GM21381 (cell line): ENCODE results near the gene MVK.

ENCODE experiments used
- ATAC-seq: cut with Tn5 transposase; IDR thresholded peaks from one replicate; pipeline ENCODE4 v1.9.1; 2021; ENCODE audit warnings: mild to moderate bottlenecking, moderate library complexity; ENCODE audit not compliant: unreplicated experiment

Gene MVK

GRCh38 chr12:109544955-109545531, 28.6 kb upstream of the MVK start:
- ATAC-seq, result no peak

GRCh38 chr12:109545826-109546225, 27.8 kb upstream of the MVK start:
- ATAC-seq, result no peak

GRCh38 chr12:109547286-109547685, 26.3 kb upstream of the MVK start:
- no peak for ATAC-seq

DNA sequence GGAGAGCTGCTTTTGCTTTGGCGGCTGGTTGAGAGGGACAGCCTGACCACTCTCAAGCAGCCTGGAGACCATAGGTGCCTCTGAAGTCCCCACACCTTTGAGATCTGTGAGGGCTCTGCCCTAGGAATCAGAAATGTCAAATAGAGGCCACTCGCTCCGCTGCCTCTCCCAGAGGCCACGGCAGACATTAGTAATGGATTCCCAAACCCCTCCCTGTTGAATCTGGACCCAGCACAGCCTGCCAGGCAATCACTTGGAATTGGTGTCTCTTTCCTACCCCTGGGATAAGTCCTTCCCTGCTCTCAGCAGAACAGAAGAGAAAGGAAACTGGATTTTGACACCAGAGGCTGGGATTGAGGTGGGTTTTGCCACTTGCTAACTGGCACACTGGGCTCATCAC, 25.3 kb upstream of the MVK start:
- ATAC-seq, result no peak

DNA sequence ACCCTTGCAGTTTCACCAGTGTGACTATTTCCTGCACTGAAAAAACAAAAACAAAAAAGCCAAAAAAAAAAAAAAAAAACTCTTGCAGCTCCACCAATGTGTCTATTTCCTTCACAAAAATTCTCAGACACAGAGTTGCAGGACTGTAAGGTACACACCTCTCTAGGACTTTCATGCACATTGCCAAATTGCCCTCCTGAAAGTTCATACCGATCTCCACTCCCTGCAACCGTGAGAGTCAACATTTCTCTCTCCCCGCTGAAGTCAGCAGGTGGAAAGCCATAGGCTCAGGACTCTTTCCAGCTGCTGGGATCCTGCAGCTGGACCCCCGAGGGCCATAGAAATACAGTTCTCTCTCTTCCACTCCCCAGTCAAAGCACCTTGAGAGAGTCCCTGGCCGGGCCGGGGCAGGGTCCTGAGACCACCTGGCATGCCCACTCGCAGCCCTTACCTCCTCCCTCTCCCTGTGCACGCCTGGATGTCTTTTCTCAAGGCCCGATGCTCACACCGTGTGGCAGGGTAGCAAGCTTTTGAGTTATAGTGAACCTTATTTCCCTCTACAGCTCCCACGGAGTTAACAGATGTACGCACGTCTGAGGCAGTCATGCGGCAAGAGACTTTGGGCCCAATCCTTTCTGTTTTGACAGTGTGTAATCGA, 23.9 kb upstream of the MVK start:
- ATAC-seq, result no peak

DNA sequence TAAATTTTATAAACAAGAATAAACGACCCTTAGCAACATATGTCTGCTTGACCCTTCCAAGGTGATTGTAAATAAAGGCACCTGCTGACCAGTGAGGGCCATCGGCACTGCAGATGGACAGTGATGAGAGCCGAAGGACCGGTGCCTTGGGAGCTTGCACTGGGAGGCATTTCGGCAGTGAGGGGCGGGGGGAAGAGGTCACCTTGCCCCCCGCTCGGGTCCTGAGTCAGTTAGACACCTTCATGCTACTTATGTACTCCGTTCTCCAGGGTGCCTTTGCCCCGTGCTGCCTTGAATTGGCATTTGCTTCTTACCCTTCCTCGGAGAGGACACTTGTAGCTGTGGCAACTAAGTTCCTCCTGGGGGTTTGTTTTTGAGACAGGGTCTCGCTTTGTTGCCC, 23.3 kb upstream of the MVK start:
- no peak for ATAC-seq

DNA sequence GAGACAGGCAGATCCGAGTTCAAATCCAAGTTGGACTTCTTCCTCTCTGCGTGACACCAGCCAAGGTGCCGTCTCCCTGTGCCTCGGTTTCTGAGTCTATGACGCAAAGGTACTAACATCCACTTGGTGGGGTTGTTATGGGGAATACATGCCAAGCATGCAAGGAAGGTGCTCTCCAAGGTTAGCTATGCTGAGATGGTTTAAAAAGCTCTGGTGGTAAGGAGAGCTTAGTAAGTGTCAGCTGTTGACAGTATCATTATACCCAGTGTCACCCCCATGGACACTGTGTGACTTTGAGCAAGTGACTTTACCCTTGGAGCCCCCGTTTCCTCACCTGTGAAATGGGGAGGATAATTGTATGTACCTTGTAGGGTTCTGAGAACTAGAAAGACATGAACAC, 22.5 kb upstream of the MVK start:
- no peak for ATAC-seq

DNA sequence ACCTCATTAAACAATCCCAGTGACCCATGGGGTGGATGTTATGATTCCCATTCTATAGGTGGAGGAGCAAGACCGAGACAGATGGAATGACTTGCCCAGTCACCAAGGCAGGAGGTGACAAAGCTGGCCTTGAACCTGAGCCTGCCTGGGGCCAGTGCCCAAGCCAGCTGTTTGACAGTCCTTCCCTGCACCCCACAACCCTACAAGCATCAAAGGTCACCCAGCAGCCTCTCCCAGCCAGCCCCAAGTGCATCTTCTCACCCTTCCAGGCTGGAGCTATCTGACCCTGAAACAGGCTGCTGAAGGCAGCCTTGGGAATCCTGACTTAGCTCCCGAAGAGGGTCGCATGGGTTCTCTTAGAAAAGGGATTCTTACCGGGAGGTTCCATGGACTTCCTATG, 20.6 kb upstream of the MVK start:
- no peak for ATAC-seq

GRCh38 chr12:109553483-109553882, 20.1 kb upstream of the MVK start:
- no peak for ATAC-seq

DNA sequence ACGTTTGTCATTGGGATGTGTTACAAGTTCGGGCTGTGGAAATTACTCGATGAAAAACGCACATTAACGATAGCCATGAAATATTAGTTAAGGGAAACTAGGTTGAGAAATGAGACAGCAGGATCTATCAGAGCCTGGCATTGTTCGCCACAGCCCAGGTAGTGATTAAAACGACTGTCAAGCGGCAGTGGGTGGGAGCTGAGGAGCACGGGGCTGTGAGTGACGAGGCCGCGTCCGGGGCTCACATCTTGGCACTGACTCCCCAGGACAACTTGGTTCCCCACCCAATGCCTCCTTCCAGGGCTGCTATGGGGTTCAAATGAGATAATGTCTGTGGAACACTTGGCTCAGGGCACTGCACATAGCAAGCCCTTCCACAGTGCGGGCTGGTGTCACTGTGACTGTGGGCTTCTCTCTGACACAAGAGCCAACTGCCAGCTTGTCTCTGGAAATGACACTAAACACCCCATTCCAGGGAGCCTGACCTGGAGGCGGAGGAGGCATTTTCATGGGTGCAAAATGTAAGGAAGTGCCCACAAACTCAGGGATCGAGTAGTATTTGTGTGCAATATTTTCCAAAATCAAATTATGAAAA, 19.6 kb upstream of the MVK start:
- ATAC-seq, result no peak

DNA sequence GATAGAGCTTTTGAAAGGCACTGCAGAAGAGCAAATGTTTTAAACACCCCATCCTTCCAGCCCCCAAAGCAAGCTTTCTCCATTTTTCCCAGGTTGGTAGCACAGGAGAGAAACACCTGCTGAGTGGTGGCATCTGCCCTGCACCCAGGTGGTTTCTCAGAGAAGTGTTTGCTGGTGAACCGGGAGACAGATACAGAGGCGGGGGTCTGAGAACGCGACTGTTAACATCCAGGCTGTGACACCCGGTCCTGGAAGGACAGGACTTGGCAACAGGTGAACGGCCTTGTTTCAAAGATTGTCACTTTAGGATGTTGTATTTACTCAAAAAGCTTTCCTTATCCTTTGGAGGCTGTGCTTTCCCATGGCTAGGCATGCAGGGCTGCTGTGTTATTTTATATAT, 18.8 kb upstream of the MVK start:
- no peak for ATAC-seq

DNA sequence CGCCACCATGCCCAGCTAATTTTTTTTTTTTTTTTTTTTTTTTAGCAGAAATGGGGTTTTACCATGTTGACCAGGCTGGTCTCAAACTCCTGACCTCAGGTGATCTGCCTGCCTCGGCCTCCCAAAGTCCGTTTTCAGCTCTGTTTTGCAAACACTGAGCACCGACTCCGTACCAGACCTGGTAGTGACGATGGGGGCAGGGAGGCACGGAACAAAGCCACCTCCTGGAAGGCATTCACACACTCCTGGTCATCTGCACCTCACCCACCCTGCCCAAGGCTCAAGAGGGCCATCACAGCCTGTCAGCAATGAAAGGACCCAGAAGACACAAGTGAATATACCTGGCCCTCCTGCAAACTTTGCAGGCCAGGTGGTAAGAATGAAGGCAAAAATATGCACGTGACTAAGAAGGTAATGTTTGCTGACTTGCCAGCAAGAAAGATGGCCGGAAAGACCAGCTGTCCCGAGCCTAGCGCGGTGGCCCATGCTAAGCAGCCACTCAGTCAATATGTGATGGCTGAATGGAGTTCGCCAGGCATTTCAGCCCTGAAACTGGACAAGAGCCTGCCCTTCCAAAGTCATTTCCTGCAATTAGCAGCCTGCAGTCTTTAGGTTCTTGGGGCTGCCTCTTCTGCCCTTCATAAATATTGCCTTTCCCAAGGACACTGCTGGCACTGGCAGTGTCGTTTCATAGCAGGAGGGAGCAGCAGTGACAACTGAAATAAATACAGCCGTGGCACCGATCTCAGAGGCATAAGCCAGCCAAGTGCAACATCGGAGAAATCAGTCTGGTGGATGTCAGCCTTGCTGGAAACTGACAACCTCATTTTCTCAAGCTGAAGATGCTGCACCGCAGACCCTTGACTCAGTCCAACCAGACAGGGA, 17.9 kb upstream of the MVK start:
- ATAC-seq, result no peak

GRCh38 chr12:109557200-109557599, 16.4 kb upstream of the MVK start:
- ATAC-seq, result no peak

DNA sequence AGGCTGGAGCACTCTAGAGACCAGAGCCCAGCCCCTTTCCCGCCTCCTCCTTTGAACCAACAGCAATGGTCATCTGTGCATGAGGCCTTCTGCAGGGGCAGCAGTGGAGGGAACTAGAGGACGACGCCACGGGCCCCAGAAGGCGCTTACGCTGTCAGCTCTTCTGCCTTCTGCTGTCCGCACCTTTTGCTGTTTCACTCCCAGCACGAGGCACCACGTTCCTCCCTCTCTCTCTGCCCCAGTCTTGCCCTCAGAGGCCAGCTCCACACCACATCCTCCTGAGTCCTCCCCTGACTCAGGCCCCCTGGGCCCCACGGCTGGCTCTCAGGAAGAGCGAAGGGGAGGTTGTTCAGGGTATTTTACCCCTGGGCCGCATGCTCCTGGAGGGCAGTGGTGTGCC, 15.8 kb upstream of the MVK start:
- no peak for ATAC-seq

GRCh38 chr12:109558374-109559199, 15.0 kb upstream of the MVK start:
- no peak for ATAC-seq

DNA sequence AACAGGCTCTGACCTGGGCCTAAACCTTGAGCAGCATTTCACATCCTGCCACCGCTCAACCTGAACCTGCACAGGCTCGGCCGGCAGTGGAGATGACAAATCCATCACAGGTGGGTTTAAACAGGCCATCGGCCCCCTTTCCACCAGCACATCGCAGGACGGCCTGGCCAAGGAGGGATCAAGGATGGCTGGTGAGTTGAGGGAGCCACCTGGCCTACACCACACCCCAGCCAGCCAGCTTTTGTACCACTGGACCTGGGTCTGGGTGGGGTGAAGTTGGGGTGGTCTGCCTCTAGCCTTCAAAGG, 14.4 kb upstream of the MVK start:
- ATAC-seq, result no peak

DNA sequence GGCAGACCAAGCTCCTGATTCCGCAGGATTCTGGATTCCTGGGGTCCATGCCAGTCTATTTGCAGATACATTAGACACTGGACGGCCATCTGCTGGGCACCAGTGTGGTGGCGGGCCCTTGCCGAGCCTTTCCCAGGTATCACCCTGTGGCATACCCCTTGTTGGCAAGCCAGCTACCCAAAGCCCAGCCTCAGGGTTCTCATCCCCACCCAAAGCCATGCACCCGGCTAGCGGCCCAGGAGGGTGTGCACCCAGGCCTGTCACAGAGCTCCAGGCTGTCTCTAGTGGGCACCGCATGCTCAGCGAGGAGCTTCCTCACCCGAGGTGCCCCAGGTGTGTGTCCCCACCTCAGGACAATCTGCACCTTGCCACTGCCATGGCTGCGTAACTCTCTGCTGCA, 14.0 kb upstream of the MVK start:
- ATAC-seq, result no peak

GRCh38 chr12:109560867-109561710, 12.5 kb upstream of the MVK start:
- no peak for ATAC-seq

GRCh38 chr12:109561711-109562030, 11.9 kb upstream of the MVK start:
- no peak for ATAC-seq

DNA sequence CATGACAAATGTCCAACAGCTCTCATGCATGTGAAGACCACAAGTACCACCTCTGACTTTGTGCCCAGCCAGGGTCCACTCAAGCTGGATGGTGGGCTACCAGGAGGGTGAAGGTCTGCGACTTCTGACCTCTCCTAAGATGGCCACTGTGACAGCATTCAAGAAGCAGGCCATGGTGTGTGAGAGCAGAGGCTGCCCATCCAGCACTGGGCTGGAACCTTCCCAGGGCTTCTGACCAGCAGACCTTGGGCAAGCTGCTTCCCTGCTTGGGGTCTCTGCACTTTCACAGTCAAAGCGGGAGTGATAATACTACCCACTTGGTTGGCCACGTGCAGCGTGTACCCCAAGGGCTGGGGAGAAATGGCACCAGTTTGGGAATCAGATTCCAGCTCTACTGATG, 10.7 kb upstream of the MVK start:
- ATAC-seq, result no peak
